ENCODE data around the gene POLL.

Gene POLL

GRCh38 chr10:101560298-101561067 is 27.6 kb downstream of the POLL start:
- DNase-seq: no peak

DNA sequence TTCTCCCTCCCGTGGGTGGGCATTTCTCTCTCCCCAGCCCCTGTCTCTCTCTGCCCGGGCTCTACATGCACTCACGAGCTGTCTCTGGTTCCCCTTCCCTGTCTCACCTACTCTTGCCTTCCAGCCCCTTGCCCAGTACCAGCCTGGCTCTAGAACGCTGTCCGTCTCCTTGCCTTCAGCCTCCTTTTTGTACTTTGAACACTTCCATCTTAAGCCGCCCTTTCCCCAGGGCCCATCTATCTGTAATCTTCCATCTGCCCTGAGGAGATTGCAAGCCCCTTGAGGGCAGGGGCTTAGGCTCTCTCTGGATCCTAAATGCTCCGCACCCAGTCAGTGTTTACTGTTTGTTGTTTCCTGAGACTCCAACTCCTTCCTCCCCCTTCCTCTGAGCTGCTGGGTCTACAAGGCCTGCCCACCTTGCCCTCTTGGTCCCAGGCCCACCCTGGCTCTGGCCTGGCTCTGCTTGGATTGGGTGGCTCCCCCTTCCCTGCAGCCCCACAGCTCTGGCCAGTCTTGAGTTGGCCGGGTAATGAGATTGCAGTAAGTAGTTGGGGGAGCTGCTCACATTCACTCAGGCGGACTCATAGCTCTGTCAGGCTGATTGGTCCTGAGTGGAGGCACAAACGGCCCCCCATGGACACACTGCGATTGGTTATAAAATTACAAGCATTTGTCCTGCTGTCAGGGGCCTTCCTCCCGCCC is 28.3 kb downstream of the POLL start:
- DNase-seq: no peak

DNA sequence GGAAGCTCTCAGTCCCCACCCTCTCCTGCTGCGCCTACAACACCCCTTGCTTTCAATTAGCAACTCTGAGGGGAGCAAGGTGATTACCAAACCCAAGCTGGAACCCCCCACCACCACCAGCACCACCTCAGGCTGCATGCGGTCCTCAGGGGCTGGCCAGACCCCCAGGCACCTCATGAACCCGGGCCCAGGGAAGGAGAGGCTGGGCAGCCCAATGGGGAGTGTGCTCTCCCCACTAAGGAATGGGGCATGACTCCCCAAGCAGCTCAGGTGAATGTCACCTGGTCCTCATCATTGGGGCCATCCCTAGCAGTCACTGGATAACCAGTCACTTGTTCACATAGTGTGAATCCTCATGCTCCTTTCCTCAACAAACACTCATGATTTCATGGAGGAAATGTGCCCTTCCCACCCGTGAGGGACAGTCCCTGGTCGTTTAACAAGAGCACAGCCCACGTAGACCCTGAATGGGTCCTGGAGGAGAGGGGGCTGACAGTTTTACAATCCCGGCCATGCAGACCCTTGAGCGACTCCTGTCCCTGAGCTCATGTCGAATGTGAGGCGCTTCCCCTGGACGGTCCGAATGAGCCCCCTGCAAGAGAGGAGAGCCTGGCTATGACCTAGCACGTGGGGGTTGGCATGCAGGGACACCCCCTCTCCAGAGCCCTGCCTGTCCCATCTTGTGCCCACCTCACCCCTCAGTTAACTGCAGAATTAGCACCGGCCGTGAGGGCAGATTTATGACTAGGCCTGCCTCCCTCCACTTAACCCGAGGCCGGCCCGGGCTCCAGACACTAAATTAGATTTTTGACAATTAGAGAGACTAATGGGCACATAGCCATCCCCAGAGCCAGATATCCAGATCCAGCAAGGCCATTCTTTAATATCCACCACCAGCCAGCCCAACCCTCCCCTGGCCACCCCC is 29.1 kb downstream of the POLL start:
- DNase-seq: no peak

DNA sequence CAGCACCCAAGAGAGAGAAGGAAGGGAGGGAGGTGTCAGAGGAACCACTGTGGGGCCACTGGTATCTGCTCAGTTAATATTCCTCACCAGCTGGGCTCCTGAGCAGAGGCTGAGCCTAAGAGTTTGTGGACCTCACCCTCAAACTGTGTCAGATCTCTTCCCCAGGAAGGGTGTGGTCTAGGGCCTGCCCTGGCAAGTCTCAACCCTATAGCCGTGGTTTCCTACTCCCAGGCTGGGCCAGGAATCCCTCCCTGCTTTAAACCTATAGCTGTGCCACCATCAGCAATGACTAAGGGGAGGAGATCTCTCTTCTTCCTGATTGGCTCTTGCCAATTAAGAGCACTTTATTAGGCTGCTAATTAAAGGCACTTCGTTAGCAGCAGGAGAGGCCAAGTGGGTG is 29.9 kb downstream of the POLL start:
- no peak for DNase-seq

- no peak for DNase-seq
Observed at GRCh38 chr10:101557541-101557940, 30.5 kb downstream of the POLL start.

GRCh38 chr10:101552442-101552841 is 35.6 kb downstream of the POLL start:
- no peak for DNase-seq

- DNase-seq: no peak
Observed at GRCh38 chr10:101550965-101551364, 37.1 kb downstream of the POLL start.

- DNase-seq: no peak
Observed at GRCh38 chr10:101545898-101546297, 42.2 kb downstream of the POLL start.

- DNase-seq: no peak
Observed at GRCh38 chr10:101538446-101538845, 49.6 kb downstream of the POLL start.

DNA sequence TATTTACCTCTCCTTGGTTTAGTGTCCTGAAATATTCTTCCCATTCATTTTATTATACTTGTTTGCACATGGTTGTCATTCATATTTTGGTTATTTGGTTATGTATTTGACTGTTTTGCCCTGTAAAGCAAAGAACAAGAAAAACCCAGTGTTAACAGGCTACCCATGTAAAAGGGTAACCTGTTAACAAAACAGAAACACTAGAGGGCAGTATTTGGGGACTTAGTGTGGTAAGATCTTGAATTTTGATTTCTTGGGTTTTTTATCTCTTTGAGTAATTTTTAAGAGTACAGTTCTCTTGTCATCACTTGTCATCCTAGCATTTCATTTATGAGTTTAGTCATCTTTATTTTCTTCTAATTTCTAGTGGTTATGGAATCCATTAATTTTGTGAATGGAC is 51.3 kb downstream of the POLL start:
- no peak for DNase-seq

GRCh38 chr10:101535949-101536348 is 52.1 kb downstream of the POLL start:
- DNase-seq: no peak

DNA sequence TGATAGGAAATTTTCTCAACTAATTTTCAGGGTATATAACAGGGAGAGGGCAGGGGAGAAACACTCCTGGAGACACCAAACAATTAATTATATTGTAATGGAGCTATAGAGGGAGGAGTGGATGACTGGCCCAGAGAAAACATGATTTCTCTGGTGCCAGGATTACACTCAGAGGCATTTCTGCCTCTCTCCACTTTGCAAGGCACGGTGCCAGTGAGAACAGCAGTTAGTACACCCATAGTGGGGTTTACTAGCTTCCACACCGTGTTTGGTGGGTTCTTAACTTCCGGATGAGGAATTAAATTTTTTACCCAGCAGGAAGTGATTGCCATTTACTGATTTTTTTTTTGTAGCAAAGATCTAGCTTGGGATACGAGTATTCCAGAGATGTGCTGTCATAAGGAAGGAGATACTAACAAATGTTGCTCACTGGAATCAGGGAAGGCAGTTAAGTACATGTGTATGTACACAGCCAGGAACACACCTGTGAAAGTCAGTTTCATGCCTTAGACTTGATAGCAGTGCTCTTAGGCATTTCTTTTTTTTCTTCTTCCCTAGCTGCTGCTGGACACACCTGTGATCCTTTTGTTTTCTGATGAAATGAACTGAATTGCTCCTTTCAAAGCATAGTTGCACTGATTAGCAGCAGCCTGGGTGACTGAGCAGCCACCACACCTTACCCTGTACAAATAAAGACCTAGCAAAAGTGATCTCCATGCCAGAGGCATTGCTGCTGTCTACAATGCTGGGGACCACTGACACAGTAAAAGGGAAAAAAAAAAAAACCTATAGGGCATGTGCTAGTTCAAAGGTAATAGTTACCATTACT is 58.1 kb downstream of the POLL start:
- no peak for DNase-seq

- DNase-seq: peak; percentile 3
Observed at GRCh38 chr10:101529207-101529606, 58.9 kb downstream of the POLL start.
